ENCODE results near the gene PNPLA6. TPM values are rescaled to one million over a fixed set of nuclear protein-coding genes. Genes with fewer than 3 reads are reported as not detected.

Gene PNPLA6
- total and polyA plus RNA-seq, 10 of the 15 experiments (the other 5 are each of a cell fraction or from before 2014, with no cell fraction given): 0.95 to 105 (median 40.0) TPM

GRCh38 chr19:7605490-7606222 is 70.1 kb downstream of the PNPLA6 start (continued):
- TF ChIP-seq ZBTB33 (IDR thresholded peaks at IDR 0.05): peak; percentile 78; the same call in 1 of the 2 replicates
- TF ChIP-seq FOXM1 (IDR thresholded peaks at IDR 0.05; ENCODE audit: low read depth, low read length): no peak
- no peak for TF ChIP-seq TAF1 (IDR thresholded peaks at IDR 0.05; ENCODE audit: borderline replicate concordance, low read depth, low read length)
- no peak for TF ChIP-seq RB1 (IDR thresholded peaks at IDR 0.05; ENCODE audit: borderline replicate concordance)
- TF ChIP-seq ZBTB4 (CRISPR knock-in tag; IDR thresholded peaks at IDR 0.05): no peak

- Histone ChIP-seq H3K27me3 (replicated peaks in 1 of 2; ENCODE audit: control insufficient read depth in 2 of 2, insufficient read depth in 2 of 2, low read length in 1 of 2) (no peaks in the 10 kb centered on the region), H3K36me3 (ENCODE audit: control insufficient read depth in 2 of 2, insufficient read depth in 2 of 2, low read length in 1 of 2) (no peaks in the 10 kb centered on the region), H3K4me2 (ENCODE audit: control insufficient read depth, insufficient read depth) (no peak overlapping the region), H3K4me3 (no peak overlapping the region), H3K79me2 (ENCODE audit: control insufficient read depth, insufficient read depth, low read length) (no peaks in the 10 kb centered on the region), H3K9me3 (replicated peaks; ENCODE audit: control insufficient read depth, insufficient read depth, low read length) (no peaks in the 10 kb centered on the region), H3K9ac (ENCODE audit: control insufficient read depth, insufficient read depth, low read length) (no peak overlapping the region), H3K4me1 (ENCODE audit: control insufficient read depth, insufficient read depth, low read length) (no peaks in the 10 kb centered on the region), H2AFZ (ENCODE audit: control insufficient read depth, low read depth, low read length) (no peak overlapping the region), H3K27ac (ENCODE audit: control insufficient read depth, insufficient read depth) (no peak overlapping the region), H4K20me1 (ENCODE audit: control insufficient read depth, insufficient read depth) (no peaks in the 10 kb centered on the region)
- no peak for ATAC-seq
- RAD21 ChIA-PET (ENCODE audit: unreplicated experiment): no interaction called here
- CTCF ChIA-PET: interaction anchor here (1.1 kb wide), 1 partner anchor 14 kb away, joined by 4 read pairs; no protein-coding TSS in a partner anchor
- SMC1A ChIA-PET (ENCODE audit: uncharacterized antibody, unreplicated experiment): no interaction called here
- in situ Hi-C loops (cut with MboI): no loop called here
- POLR2A ChIA-PET: interaction anchor here (0.5 to 1.3 kb wide), 3 partner anchors 10 to 468 kb away, joined by 3 to 4 read pairs (median 3); no protein-coding TSS in a partner anchor
- FAIRE-seq: no peak
- DNase-seq (ENCODE audit: low read depth, low spot score): no peak
- 75% methylated on average over 17 of the region's 17 CpGs for WGBS (ENCODE audit: insufficient coverage, insufficient replicate concordance, low lambda C conversion rate, missing lambda C conversion rate)
- BruUV-seq (replicated peaks): no TSS peak
- intact Hi-C loops (cut with micrococcal nuclease; ENCODE audit: unreplicated experiment): no loop called here
- no peak for TF ChIP-seq MXI1 (IDR thresholded peaks at IDR 0.05; ENCODE audit: low read depth, low read length)
- TF ChIP-seq RFX5 (IDR thresholded peaks at IDR 0.05; ENCODE audit: low read depth, low read length): no peak
- no peak for TF ChIP-seq IKZF1 (conservative IDR thresholded peaks at IDR 0.05)
- no peak for TF ChIP-seq BACH1 (IDR thresholded peaks at IDR 0.05; ENCODE audit: borderline replicate concordance)
- TF ChIP-seq SMAD1 (IDR thresholded peaks at IDR 0.05; ENCODE audit: low read depth, partially characterized antibody): no peak
- TF ChIP-seq NFIC (IDR thresholded peaks at IDR 0.05; ENCODE audit: low read depth, low read length): no peak
- TF ChIP-seq MTA3 (IDR thresholded peaks at IDR 0.05; ENCODE audit: borderline replicate concordance, low read length): no peak
- TF ChIP-seq ATF3 (IDR thresholded peaks at IDR 0.05; ENCODE audit: borderline replicate concordance, extremely low read depth, low read depth, low read length): no peak
Observed at GRCh38 chr19:7606289-7606688, 70.8 kb downstream of the PNPLA6 start.

Measured in GM12878 (cell line).